Ramos (cell line): Measurements from ENCODE around the gene TBX3.

Experiments used
- in situ Hi-C: fragments of 300-500 bp; cut with MboI; formaldehyde crosslinking; loops from one replicate; pipeline ENCODE4 v1.14.3; 2022; ENCODE audit warnings: low sequenced_read_pairs; ENCODE audit not compliant: unreplicated experiment

The TBX3 gene

GRCh38 chr12:114697243-114697716, 13.3 kb upstream of the TBX3 start:
- in situ Hi-C loops, result no loop called here

DNA sequence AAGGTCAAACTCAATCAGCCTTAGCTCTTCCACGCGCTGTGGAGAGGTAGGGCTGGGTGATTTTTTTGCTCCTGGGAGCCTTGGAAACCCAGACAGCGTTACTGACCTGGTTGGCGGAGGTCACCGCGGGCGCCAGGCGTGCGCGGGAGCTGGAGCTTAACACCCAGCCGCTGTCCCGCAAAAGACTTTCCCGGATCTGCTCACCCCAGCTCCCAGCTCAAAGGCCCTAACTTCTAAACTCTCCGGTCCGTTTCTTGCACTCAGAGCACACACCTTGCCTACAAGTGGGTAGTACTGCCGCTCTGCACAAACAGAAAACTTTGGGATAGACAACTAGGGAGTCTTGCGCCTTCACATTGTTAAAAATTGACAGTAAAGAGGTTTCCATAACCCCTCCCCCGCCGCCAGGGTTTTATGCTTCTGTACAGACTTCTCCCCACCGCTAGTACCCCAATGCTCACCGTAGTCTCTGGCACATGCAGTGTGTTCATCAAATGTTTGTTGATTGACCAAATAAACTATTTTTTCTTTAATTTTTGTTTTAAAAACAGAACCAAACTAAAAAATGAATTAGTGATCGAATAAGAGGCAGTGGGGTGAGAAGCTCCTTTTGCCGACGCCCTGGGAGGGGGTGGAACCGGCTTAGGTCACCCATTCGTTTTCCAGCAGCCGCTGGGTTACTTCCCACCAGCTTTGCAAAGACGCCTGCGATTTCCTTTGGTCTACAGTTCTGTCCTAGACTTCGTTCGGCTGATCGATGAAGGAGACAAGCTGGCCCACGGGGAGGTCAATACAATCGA, 12.7 kb upstream of the TBX3 start:
- in situ Hi-C loops, result no loop called here

- in situ Hi-C loops, result no loop called here
Observed at GRCh38 chr12:114695305-114695592, 11.3 kb upstream of the TBX3 start.

DNA sequence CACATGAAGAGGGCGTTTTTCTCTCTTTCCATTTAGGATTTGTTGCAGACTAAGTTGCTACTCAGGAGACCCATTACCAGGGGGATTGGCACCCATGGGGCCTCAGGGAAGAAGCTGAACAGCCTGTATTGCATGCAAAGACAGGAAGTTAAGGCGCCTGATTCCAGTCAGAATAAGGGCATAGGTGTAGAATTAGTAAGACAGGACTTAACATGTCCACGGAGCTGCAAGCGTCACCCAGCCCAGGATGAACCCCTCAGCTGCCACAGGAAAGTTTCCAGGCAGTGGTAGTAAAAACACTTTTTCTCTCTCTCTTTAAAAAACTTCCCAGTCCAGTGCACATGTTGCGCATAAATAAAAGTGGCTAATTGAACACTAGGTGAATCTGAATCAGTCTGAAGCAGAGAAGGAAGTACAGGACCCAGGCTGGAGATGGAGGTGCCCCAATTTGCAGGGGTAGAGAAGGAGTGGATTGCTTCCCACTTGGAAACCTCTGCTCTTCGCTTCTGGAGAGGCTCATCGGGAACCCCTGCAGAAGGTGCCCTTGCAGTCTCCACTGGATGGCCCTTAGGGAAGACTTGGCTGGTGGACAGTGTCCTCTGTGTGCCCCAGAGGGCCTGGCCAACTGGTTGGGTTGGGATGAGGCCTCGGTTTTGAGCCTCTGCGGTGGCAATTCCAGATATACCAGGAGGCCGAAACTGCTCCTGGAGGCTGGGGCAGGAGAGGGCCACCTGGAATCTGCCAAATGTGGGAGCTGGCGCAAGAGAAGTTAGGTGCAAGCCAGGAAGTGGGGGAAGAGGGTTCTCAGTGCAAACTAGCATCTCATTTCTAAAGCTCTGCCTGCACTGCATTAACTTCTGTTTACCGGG, 10.7 kb upstream of the TBX3 start:
- in situ Hi-C loops, result no loop called here

- in situ Hi-C loops, result no loop called here
Observed at GRCh38 chr12:114693532-114693931, 9.6 kb upstream of the TBX3 start.

- in situ Hi-C loops, result no loop called here
Observed at GRCh38 chr12:114693059-114693531, 9.1 kb upstream of the TBX3 start.

- in situ Hi-C loops, result no loop called here
Observed at GRCh38 chr12:114692186-114693058, 8.4 kb upstream of the TBX3 start.

DNA sequence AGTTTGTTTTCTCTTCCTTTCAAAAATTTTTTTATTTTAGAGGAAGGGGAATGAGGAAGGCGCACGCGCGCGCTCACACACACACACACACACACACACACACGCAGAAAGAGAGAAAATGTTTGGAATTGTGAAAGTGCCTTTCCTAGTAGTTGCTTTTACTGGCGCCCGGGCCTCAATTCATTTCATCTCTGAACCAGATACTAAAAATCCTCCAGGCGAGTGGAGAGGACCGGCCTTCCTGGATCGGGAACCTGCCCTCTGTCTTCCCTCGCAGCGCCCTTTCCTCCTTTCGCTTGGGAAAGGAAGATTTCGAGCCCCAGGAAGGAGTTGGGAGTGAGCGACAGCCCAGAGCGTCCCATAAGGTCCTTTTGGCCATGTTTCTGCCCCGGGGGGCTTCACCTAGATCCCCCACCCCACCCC, 7.8 kb upstream of the TBX3 start:
- in situ Hi-C loops, result no loop called here

GRCh38 chr12:114691196-114691595, 7.2 kb upstream of the TBX3 start:
- in situ Hi-C loops, result no loop called here

GRCh38 chr12:114690267-114691135, 6.5 kb upstream of the TBX3 start:
- in situ Hi-C loops, result no loop called here

DNA sequence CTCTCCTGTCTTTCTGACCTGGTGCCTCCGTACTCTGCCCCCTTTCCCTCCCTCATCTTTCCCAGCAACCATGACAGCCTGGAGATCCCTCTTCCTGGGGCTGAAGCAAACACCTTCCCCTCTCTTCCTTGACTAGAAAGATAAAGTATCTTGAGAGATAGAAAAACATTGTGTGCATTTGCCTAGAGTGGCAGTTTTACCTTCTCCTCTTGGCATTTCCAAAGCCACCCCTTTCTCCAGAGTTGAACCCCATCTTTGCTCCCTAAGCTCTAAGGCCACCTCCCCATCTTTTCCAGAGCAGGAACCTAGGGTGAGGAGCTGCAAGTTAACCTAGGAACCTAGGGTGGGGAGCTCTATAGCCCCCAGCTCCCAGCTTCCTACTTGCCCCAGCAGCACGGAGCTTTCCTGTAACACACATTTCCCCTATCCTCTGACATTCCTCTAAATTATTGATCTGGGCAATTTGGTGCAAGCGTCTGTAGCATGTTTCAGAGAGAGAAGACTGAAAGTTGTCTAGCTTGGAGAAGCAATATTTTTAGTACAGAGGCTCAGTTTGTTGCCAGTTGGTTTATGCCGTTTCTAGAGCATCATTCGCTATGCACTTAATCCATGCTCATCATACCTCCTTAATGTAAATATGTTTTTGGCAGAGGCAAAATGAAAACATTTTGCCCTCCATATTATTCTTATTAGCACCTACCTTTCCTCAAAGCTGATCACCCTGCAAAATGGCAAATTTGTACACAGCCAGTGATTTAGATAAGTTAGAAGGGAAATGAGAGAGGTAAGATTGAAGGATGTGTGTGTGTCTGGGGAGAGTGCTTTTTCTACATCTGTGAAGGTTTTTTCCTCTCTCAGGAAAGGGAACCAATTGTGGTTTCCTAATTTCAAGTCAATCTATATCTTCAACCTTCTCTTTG, 5.4 kb upstream of the TBX3 start:
- in situ Hi-C loops, result no loop called here

- in situ Hi-C loops, result no loop called here
Observed at GRCh38 chr12:114688256-114688845, 4.4 kb upstream of the TBX3 start.

DNA sequence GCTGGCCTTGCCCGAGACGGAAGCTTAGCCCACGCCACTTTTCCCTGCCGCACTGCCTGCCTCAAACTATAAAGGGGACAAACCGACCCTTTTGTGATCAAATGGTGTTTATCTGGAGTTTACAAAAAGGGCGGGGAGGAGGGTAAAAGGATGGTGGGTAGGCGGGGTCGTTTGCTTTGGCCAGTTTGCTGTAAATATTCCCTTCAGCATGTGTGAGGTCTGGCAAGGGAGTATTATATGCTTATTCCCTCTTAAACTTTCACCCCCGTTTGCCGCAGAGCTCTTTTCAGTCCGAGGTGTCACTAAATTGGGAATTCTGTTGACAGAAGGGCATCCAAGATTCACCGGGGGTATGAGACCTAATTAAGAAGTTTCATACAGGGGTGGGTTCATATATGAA, 3.8 kb upstream of the TBX3 start:
- in situ Hi-C loops, result no loop called here

- in situ Hi-C loops, result no loop called here
Observed at GRCh38 chr12:114686773-114687500, 3.0 kb upstream of the TBX3 start.

GRCh38 chr12:114686426-114686772, 2.4 kb upstream of the TBX3 start:
- in situ Hi-C loops, result no loop called here

- in situ Hi-C loops, result no loop called here
Observed at GRCh38 chr12:114685869-114686268, 1.9 kb upstream of the TBX3 start.

DNA sequence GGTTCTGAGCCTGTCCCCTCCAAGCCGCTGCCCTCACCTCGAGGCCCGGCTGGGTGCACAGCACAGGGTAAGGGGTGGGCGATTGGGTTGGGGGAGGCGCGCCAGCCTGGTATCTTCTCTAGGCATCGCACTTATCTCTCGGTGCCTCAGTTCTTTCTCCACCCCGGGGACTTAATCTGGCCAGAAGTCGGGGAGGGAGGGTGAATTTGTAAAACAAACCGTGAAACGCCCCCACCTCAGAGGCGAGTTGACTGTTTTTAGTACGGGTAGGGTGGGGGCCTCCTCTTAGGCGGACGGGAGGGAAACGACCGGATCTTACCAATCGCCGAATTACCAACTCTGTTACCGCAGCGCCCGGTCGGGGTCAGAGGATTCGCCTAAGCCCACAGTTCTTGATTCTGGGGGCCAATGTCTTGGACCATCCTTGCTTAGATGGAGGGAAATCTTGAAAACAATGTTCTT, 1.4 kb upstream of the TBX3 start:
- in situ Hi-C loops, result no loop called here
